GM18907 (cell line): ENCODE measurements around the gene GPRIN2.
"Not testable (repeated sequence)": the region's sequence is repeated elsewhere in the genome, so short reads cannot be mapped to it uniquely, and the experiment has no call there.

Experiments
- ATAC-seq: cut with Tn5 transposase; IDR thresholded peaks from one replicate; pipeline ENCODE4 v1.9.1; 2021; ENCODE audit warnings: mild to moderate bottlenecking, moderate library complexity; ENCODE audit not compliant: unreplicated experiment

Gene GPRIN2

GRCh38 chr10:46522295-46523118, 34.0 kb downstream of the GPRIN2 start:
- no peak for ATAC-seq

GRCh38 chr10:46520941-46521340, 35.5 kb downstream of the GPRIN2 start:
- no peak for ATAC-seq

GRCh38 chr10:46520381-46520780, 36.1 kb downstream of the GPRIN2 start:
- ATAC-seq, result no peak

- no peak for ATAC-seq
Observed at GRCh38 chr10:46518028-46518725, 38.3 kb downstream of the GPRIN2 start.

GRCh38 chr10:46517541-46517940, 38.9 kb downstream of the GPRIN2 start:
- ATAC-seq, result no peak

GRCh38 chr10:46516660-46517416, 39.6 kb downstream of the GPRIN2 start:
- no peak for ATAC-seq

- ATAC-seq, result no peak
Observed at GRCh38 chr10:46515793-46516192, 40.7 kb downstream of the GPRIN2 start.

GRCh38 chr10:46515366-46515765, 41.1 kb downstream of the GPRIN2 start:
- no peak for ATAC-seq

GRCh38 chr10:46514899-46515298, 41.6 kb downstream of the GPRIN2 start:
- no peak for ATAC-seq

GRCh38 chr10:46514431-46514861, 42.0 kb downstream of the GPRIN2 start:
- ATAC-seq, result no peak

GRCh38 chr10:46513333-46513732, 43.1 kb downstream of the GPRIN2 start:
- not testable (repeated sequence) for ATAC-seq

- ATAC-seq, result not testable (repeated sequence)
Observed at GRCh38 chr10:46512725-46513124, 43.7 kb downstream of the GPRIN2 start.

- ATAC-seq, result not testable (repeated sequence)
Observed at GRCh38 chr10:46512002-46512401, 44.5 kb downstream of the GPRIN2 start.
